Astrocyte of the cerebellum (primary cell): ENCODE measurements around the gene EIF3J.
"Not testable (repeated sequence)": the region's sequence is repeated elsewhere in the genome, so short reads cannot be mapped to it uniquely, and the experiment has no call there.

Source experiments
- DNase-seq: peaks from one replicate; pipeline ENCODE4 v3.0.0-alpha.2; 2011; ENCODE audit warnings: low read depth
- H3K4me3 ChIP-seq: 2 replicates; pipeline ENCODE4 v1.5.1; 2011; ENCODE audit warnings: mild to moderate bottlenecking, low read depth, low read length, moderate library complexity
- in situ Hi-C: cut with HindIII; loops from 2 replicates; pipeline ENCODE4 v1.10.0; 2017; ENCODE audit warnings: low sequenced_read_pairs
- TF ChIP-seq, protein P1 (sequence below): IDR thresholded peaks from 2 replicates; pipeline ENCODE4 v1.5.1; 2012; ENCODE audit warnings: low read length, low read depth, moderate library complexity, mild to moderate bottlenecking; ENCODE audit errors: missing control alignments

EIF3J gene

DNA sequence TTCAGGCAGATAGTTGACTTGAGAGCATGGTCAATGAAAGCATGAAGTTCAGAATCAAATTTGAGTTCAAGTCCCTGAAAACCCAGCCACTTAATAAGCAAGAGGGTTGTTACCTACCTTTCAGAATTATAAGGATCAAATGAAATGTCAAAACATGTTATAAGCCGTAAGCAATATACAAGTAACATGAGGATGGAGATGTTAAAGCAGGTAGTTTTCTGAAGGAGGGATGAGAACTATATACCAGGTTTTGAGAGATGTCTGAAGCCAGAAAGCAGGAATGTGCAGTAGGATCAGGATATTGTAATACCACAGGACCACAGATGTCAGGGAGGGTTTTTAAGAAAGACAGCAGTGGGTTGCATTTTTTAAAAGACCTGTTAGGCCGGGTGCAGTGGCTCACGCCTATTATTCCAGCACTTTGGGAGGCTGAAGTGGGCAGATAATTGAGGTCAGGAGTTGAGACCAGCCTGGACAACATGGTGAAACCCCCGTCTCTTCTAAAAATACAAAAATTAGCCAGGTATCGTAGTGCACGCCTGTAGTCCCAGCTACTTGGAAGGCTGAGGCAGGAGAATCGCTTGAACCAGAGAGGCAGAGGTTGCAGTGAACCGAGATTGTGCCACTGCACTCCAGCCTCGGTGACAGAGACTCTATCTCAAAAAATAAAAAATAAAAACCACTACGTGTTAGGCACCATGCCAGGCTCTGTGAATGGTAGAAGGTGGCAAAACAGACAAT is 6.9 kb upstream of the EIF3J start:
- no peak overlapping the region for H3K4me3 ChIP-seq
- in situ Hi-C loops, result no loop called here
- no peak for DNase-seq
- TF ChIP-seq, protein P1, sequence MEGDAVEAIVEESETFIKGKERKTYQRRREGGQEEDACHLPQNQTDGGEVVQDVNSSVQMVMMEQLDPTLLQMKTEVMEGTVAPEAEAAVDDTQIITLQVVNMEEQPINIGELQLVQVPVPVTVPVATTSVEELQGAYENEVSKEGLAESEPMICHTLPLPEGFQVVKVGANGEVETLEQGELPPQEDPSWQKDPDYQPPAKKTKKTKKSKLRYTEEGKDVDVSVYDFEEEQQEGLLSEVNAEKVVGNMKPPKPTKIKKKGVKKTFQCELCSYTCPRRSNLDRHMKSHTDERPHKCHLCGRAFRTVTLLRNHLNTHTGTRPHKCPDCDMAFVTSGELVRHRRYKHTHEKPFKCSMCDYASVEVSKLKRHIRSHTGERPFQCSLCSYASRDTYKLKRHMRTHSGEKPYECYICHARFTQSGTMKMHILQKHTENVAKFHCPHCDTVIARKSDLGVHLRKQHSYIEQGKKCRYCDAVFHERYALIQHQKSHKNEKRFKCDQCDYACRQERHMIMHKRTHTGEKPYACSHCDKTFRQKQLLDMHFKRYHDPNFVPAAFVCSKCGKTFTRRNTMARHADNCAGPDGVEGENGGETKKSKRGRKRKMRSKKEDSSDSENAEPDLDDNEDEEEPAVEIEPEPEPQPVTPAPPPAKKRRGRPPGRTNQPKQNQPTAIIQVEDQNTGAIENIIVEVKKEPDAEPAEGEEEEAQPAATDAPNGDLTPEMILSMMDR, result no peak

DNA sequence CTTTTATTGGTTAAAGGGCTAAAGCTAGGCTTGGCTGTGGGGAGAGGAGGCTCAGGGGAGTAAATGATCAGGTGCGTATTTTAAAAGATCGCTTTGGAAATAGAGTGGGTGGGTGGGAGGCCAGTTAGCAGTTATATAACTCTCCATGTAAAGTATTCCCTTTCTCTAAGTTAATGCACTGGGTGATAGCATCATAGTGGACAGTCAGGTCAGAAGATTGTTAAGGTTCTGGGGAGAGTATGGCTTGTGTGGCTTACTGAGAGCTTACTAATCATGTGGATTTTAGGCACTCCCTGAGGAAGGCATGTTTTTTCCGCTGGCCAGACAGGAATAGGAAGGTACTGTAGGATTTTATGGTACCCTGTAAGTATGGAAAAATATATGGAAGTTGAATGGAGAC is 6.3 kb upstream of the EIF3J start:
- DNase-seq, result no peak
- H3K4me3 ChIP-seq, result no peak overlapping the region
- in situ Hi-C loops, result no loop called here
- TF ChIP-seq, protein P1, result no peak

DNA sequence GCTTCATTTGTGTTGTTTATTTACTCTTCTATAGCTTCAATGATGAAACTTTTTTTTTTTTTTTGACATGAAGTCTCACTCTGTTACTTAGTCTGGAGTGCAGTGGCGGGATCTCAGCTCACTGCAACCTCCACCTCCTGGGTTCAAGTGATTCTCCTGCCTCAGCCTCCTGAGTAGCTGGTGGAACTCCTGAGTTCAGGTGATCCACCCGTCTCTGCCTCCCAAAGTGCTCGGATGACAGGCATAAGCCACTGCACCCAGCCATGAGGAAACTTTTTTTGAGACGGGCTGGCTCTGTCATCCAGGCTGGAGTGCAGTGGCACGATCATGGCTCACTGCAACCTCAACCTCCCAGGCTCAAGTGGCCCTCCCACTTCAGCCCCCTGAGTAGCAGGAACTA is 4.7 kb upstream of the EIF3J start:
- DNase-seq, in situ Hi-C loops, H3K4me3 ChIP-seq: not testable (repeated sequence)

DNA sequence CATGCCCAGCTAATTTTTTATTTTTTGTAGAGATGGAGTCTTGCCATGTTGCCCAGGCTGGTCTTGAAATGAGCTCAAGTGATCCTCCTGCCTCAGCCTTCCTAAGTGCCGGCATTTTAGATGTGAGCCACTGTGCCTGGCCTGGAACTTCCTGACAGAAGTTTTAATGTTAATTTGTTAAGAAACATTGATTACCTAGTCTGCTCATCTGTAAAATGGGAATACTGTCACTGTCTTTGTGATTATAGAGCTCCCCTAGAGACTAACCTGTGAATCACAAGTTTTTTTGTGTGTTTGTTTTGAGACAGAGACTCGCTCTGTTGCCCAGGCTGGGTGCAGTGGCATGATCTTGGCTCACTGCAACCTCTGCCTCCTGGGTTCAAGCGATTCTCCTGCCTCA is 4.3 kb upstream of the EIF3J start:
- TF ChIP-seq, protein P1, result no peak
- no peak overlapping the region for H3K4me3 ChIP-seq
- no peak for DNase-seq
- in situ Hi-C loops, result no loop called here

DNA sequence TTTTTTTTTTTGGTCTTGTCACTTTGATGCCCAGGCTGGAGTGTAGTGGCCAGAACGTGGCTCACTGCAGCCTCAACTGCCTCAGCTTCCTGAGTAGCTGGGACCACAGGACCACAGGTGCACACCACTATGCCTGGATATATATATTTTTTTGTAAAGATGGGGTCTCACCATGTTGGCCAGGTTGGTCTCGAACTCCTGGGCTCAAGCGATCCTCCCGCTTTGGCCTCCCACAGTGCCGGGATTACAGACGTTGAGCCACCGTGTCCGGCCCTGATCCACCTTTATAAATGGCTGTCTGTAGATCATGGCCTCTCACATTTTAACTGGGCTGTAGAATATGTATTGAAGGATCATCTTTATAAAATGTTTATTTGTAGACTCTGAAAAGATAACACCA is 1.9 kb upstream of the EIF3J start:
- DNase-seq, result no peak
- in situ Hi-C loops, result no loop called here
- TF ChIP-seq, protein P1, result no peak
- no peak overlapping the region for H3K4me3 ChIP-seq

DNA sequence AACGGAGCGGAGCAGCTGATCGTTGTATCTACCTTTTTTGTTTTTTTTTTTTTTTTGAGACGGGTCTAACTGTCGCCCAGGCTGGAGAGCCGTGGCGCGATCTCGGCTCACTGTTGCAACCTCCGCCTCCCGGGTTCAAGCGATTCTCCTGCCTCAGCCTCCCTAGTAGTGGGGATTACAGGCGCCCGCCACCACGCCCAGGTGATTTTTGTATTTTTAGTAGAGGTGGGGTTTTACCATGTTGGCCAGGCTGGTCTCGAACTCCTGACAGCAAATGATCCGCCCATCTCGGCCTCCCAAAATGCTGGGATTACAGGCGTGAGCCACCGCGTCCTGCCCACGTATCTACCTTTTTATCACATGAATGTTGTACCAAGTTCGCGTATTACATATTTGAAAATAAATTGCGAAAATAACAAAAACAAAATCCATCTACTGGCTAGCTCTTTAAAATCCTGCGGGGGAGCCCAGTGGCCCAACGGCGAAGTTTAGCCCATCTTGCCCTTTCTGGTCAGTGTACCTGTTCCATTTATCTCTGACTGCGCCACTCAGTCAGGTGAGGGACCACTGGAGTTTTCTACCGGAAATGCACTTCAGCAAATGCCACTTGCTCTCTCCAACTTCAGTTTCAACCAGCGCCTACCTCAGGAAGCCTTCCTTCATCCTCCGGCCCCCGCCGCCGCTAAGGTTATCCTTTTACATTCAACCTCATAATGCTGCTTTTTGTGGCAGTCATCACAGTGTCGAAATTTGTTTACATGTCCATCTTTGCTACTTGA is 1.2 kb upstream of the EIF3J start:
- DNase-seq, result no peak
- in situ Hi-C loops, result no loop called here
- TF ChIP-seq, protein P1, result no peak
- peak overlapping the region; percentile 82 for H3K4me3 ChIP-seq
